GM19239 (cell line): ENCODE data around the gene NR2F1-AS1.
"Not testable (repeated sequence)": the region's sequence is repeated elsewhere in the genome, so short reads cannot be mapped to it uniquely, and the experiment has no call there.

Experiments used
- DNase-seq: peaks from one replicate; pipeline ENCODE4 v3.0.0; 2011; ENCODE audit warnings: low spot score; ENCODE audit not compliant: insufficient read length
- FAIRE-seq: peaks from 2 replicates; lab custom pipeline; 2011; peaks lifted over from hg19 to GRCh38; lab: Jason Lieb, UNC

The NR2F1-AS1 gene

GRCh38 chr5:93557021-93557604 is 23.9 kb downstream of the NR2F1-AS1 start:
- FAIRE-seq (no peak), DNase-seq (no peak)

GRCh38 chr5:93549594-93549993 is 31.4 kb downstream of the NR2F1-AS1 start:
- DNase-seq, FAIRE-seq: not testable (repeated sequence)

- FAIRE-seq (no peak), DNase-seq (no peak)
Measured at GRCh38 chr5:93545872-93546271, 35.1 kb downstream of the NR2F1-AS1 start.

GRCh38 chr5:93532370-93532769 is 48.6 kb downstream of the NR2F1-AS1 start:
- FAIRE-seq (no peak), DNase-seq (no peak)

- not testable (repeated sequence) for FAIRE-seq, DNase-seq
Measured at GRCh38 chr5:93521815-93522214, 59.2 kb downstream of the NR2F1-AS1 start.

- FAIRE-seq (no peak), DNase-seq (no peak)
Measured at GRCh38 chr5:93519740-93520139, 61.3 kb downstream of the NR2F1-AS1 start.

GRCh38 chr5:93517828-93518227 is 63.2 kb downstream of the NR2F1-AS1 start:
- no peak for FAIRE-seq
- DNase-seq = no peak

GRCh38 chr5:93513298-93513697 is 67.7 kb downstream of the NR2F1-AS1 start:
- DNase-seq (no peak), FAIRE-seq (no peak)

- DNase-seq = no peak
- no peak for FAIRE-seq
Measured at GRCh38 chr5:93512799-93513198, 68.2 kb downstream of the NR2F1-AS1 start.

- DNase-seq (no peak), FAIRE-seq (no peak)
Measured at GRCh38 chr5:93511445-93511844, 69.6 kb downstream of the NR2F1-AS1 start.

GRCh38 chr5:93510626-93511380 is 70.2 kb downstream of the NR2F1-AS1 start:
- no peak for DNase-seq
- no peak for FAIRE-seq

- DNase-seq, FAIRE-seq: not testable (repeated sequence)
Measured at GRCh38 chr5:93505553-93505952, 75.5 kb downstream of the NR2F1-AS1 start.

GRCh38 chr5:93503598-93504067 is 77.4 kb downstream of the NR2F1-AS1 start:
- no peak for FAIRE-seq

GRCh38 chr5:93497096-93497495 is 83.9 kb downstream of the NR2F1-AS1 start:
- no peak for FAIRE-seq
- no peak for DNase-seq

More at GRCh38 chr5:93503598-93504067, 77.4 kb downstream of the NR2F1-AS1 start:
- DNase-seq = no peak

GRCh38 chr5:93479982-93480509 is 101.0 kb downstream of the NR2F1-AS1 start:
- FAIRE-seq = no peak

GRCh38 chr5:93477816-93478215 is 103.2 kb downstream of the NR2F1-AS1 start:
- no peak for DNase-seq
- FAIRE-seq = no peak

More at GRCh38 chr5:93479982-93480509, 101.0 kb downstream of the NR2F1-AS1 start:
- DNase-seq = no peak

GRCh38 chr5:93476251-93476742 is 104.7 kb downstream of the NR2F1-AS1 start:
- DNase-seq (no peak), FAIRE-seq (no peak)

GRCh38 chr5:93462916-93463315 is 118.1 kb downstream of the NR2F1-AS1 start:
- DNase-seq (no peak), FAIRE-seq (no peak)

GRCh38 chr5:93461756-93462155 is 119.3 kb downstream of the NR2F1-AS1 start:
- no peak for DNase-seq
- FAIRE-seq = no peak

GRCh38 chr5:93460286-93460685 is 120.7 kb downstream of the NR2F1-AS1 start:
- DNase-seq (no peak), FAIRE-seq (no peak)

GRCh38 chr5:93456796-93457195 is 124.2 kb downstream of the NR2F1-AS1 start:
- not testable (repeated sequence) for FAIRE-seq, DNase-seq
